SK-N-SH (cell line): ENCODE results near the gene GALNT1. TPM values are rescaled to one million over a fixed set of nuclear protein-coding genes. Genes with fewer than 3 reads are reported as not detected.

Experiments used
- CTCF ChIA-PET: fragments of 300-600, 350-600 bp; formaldehyde crosslinking; extraction: SDS; loops from one replicate; lab custom pipeline; 2021; lab: Yijun Ruan, JAX
- POLR2A ChIA-PET: fragments of 350-600 bp; sonication (Branson Sonifier 250); formaldehyde crosslinking; extraction: SDS; loops from one replicate; lab custom pipeline; 2020; ENCODE audit warnings: antibody characterized with exemption, inconsistent platforms; lab: Yijun Ruan, JAX
- DNase-seq: peaks from one replicate; pipeline ENCODE4 v3.0.0; 2012
- H2AFZ ChIP-seq: fragments of 200-600 bp; sonication (generic); 2 replicates; pipeline ENCODE4 v1.8.1; 2016; ENCODE audit warnings: antibody characterized with exemption, mild to moderate bottlenecking, low read depth
- H3F3A ChIP-seq: fragments of 200-600 bp; sonication (generic); replicated peaks from 2 replicates; pipeline ENCODE3; 2016; ENCODE audit warnings: antibody characterized with exemption, mild to moderate bottlenecking; ENCODE audit not compliant: insufficient read depth
- H3K27ac ChIP-seq, 2 experiments: fragments of 200-500 bp in 1 of 2; fragments of 200-600 bp in 1 of 2; sonication (Bioruptor generic) in 1 of 2; sonication (generic), shearing (Covaris generic) in 1 of 2; 2 replicates each; pipeline versions ENCODE4 v1.5.1 to v1.6.1; 2014 to 2016; ENCODE audit warnings: low read depth in 2 of 2, inconsistent platforms in 1 of 2, low read length in 1 of 2, mild to moderate bottlenecking in 1 of 2, mixed read lengths in 1 of 2
- H3K27me3 ChIP-seq: fragments of 200-600 bp; sonication (generic), shearing (Covaris generic); 2 replicates; pipeline ENCODE4 v1.6.1; 2016; ENCODE audit warnings: mixed run types; ENCODE audit not compliant: insufficient read depth
- H3K36me3 ChIP-seq, 2 experiments: fragments of 200-500 bp in 1 of 2; fragments of 200-600 bp in 1 of 2; sonication (Bioruptor generic) in 1 of 2; sonication (generic) in 1 of 2; replicated peaks in 1 of 2; 2 replicates each; pipeline versions ENCODE3 to v1.5.1; 2014 to 2016; ENCODE audit warnings: low read length in 1 of 2, mild to moderate bottlenecking in 1 of 2; ENCODE audit not compliant: insufficient read depth in 2 of 2, control insufficient read depth in 1 of 2
- H3K4me1 ChIP-seq, 2 experiments: fragments of 200-500 bp in 1 of 2; fragments of 200-600 bp in 1 of 2; sonication (Bioruptor generic) in 1 of 2; sonication (generic), shearing (Covaris generic) in 1 of 2; 2 replicates each; pipeline versions ENCODE4 v1.5.1 to v1.6.1; 2014 to 2016; ENCODE audit warnings: low read depth in 1 of 2, low read length in 1 of 2, mixed run types in 1 of 2; ENCODE audit not compliant: insufficient read depth in 2 of 2, control insufficient read depth in 1 of 2
- H3K4me2 ChIP-seq: fragments of 200-600 bp; sonication (generic), shearing (Covaris generic); 2 replicates; pipeline ENCODE4 v1.6.1; 2017; ENCODE audit warnings: mixed run types
- H3K4me3 ChIP-seq, 2 experiments: fragments of 200-500 bp in 1 of 2; fragments of 200-600 bp in 1 of 2; sonication (Bioruptor generic) in 1 of 2; sonication (generic), shearing (Covaris generic) in 1 of 2; 2 replicates each; pipeline versions ENCODE4 v1.5.1 to v1.8.1; 2014 to 2016; ENCODE audit warnings: low read depth in 2 of 2, inconsistent platforms in 1 of 2, low read length in 1 of 2, mild to moderate bottlenecking in 1 of 2, mixed read lengths in 1 of 2, moderate library complexity in 1 of 2
- H3K79me2 ChIP-seq: fragments of 200-600 bp; sonication (generic); 2 replicates; pipeline ENCODE4 v1.8.1; 2017; ENCODE audit warnings: mild to moderate bottlenecking; ENCODE audit not compliant: insufficient read depth
- H3K9ac ChIP-seq: fragments of 200-600 bp; sonication (generic); 2 replicates; pipeline ENCODE4 v1.6.1; 2017; ENCODE audit warnings: mixed run types
- H3K9me2 ChIP-seq: fragments of 200-600 bp; sonication (generic); 2 replicates; pipeline ENCODE4 v1.6.1; 2017; ENCODE audit warnings: mixed run types
- H3K9me3 ChIP-seq: fragments of 200-600 bp; sonication (generic); 2 replicates; pipeline ENCODE4 v1.6.1; 2017; ENCODE audit warnings: mixed run types, mild to moderate bottlenecking, moderate library complexity
- H4K20me1 ChIP-seq: fragments of 200-600 bp; sonication (generic); 2 replicates; pipeline ENCODE4 v1.6.1; 2017; ENCODE audit warnings: mild to moderate bottlenecking, mixed run types; ENCODE audit not compliant: insufficient read depth
- CHD2 ChIP-seq: fragments of 150-350 bp; IDR thresholded peaks from 2 replicates; pipeline ENCODE4 v1.6.1; 2018; ENCODE audit warnings: low read length; ENCODE audit not compliant: partially characterized antibody
- ELF1 ChIP-seq: IDR thresholded peaks from 2 replicates; pipeline ENCODE4 v1.4.0; 2012
- EP300 ChIP-seq, 2 experiments: IDR thresholded peaks; 2 replicates each; pipeline versions ENCODE4 v1.4.0 to v1.6.1; 2012; ENCODE audit warnings: borderline replicate concordance in 1 of 2, low read depth in 1 of 2, low read length in 1 of 2
- FOSL2 ChIP-seq: IDR thresholded peaks from 2 replicates; pipeline ENCODE4 v1.4.0; 2012; ENCODE audit warnings: low read depth, mild to moderate bottlenecking, moderate library complexity, borderline replicate concordance
- GABPA ChIP-seq: IDR thresholded peaks from 2 replicates; pipeline ENCODE4 v1.4.0; 2012; ENCODE audit warnings: low read depth, mild to moderate bottlenecking
- GATA2 ChIP-seq: sonication (generic); formaldehyde crosslinking; IDR thresholded peaks from 2 replicates; pipeline ENCODE4 v1.5.0; 2020; ENCODE audit warnings: mild to moderate bottlenecking, missing genetic modification reagents
- IRF3 ChIP-seq: fragments of 150-350 bp; IDR thresholded peaks from 2 replicates; pipeline ENCODE4 v1.6.1; 2016; ENCODE audit warnings: mild to moderate bottlenecking, low read depth, low read length
- JUND ChIP-seq: IDR thresholded peaks from 2 replicates; pipeline ENCODE4 v1.4.0; 2012
- MEF2A ChIP-seq: IDR thresholded peaks from 2 replicates; pipeline ENCODE4 v1.4.0; 2012; ENCODE audit warnings: low read depth, borderline replicate concordance
- MXI1 ChIP-seq: IDR thresholded peaks from 2 replicates; pipeline ENCODE4 v1.6.1; 2012; ENCODE audit warnings: mild to moderate bottlenecking, low read depth, low read length, improper control_type of control experiment
- NFIC ChIP-seq: IDR thresholded peaks from 2 replicates; pipeline ENCODE4 v1.4.0; 2012; ENCODE audit warnings: borderline replicate concordance
- NRF1 ChIP-seq: IDR thresholded peaks from 2 replicates; pipeline ENCODE4 v1.6.1; 2012; ENCODE audit warnings: low read depth, mild to moderate bottlenecking, low read length
- POLR2AphosphoS5 ChIP-seq: IDR thresholded peaks from 2 replicates; pipeline ENCODE4 v1.6.1; 2012; ENCODE audit warnings: low read depth, low read length
- REST ChIP-seq: IDR thresholded peaks from 2 replicates; pipeline ENCODE4 v1.6.1; 2012; ENCODE audit warnings: mild to moderate bottlenecking, low read depth, low read length, moderate library complexity
- RXRA ChIP-seq: IDR thresholded peaks from 2 replicates; pipeline ENCODE4 v1.4.0; 2012; ENCODE audit warnings: low read depth, mild to moderate bottlenecking, borderline replicate concordance
- SIN3A ChIP-seq: IDR thresholded peaks from 2 replicates; pipeline ENCODE4 v1.6.1; 2012; ENCODE audit warnings: low read depth, mild to moderate bottlenecking, low read length, moderate library complexity, borderline replicate concordance
- SMC3 ChIP-seq: IDR thresholded peaks from 2 replicates; pipeline ENCODE4 v1.6.1; 2012; ENCODE audit warnings: low read depth, low read length, improper control_type of control experiment
- TAF1 ChIP-seq: IDR thresholded peaks from 2 replicates; pipeline ENCODE4 v1.6.1; 2012; ENCODE audit warnings: low read depth, mild to moderate bottlenecking, low read length, moderate library complexity, borderline replicate concordance
- TEAD4 ChIP-seq: IDR thresholded peaks from 2 replicates; pipeline ENCODE4 v1.4.0; 2012; ENCODE audit warnings: mild to moderate bottlenecking, borderline replicate concordance; ENCODE audit not compliant: insufficient read depth
- USF2 ChIP-seq: fragments of 150-350 bp; IDR thresholded peaks from 2 replicates; pipeline ENCODE4 v1.6.1; 2017; ENCODE audit warnings: antibody characterized with exemption, low read length, low read depth, borderline replicate concordance
- YY1 ChIP-seq: IDR thresholded peaks from 2 replicates; pipeline ENCODE4 v1.4.0; 2012; ENCODE audit warnings: low read depth, mild to moderate bottlenecking
- ZBTB33 ChIP-seq: IDR thresholded peaks from 2 replicates; pipeline ENCODE4 v1.4.0; 2012; ENCODE audit warnings: low read depth, borderline replicate concordance
- WGBS: methylation state at CpG from one replicate; pipeline ENCODE4 v1.1.6; 2017; ENCODE audit warnings: low lambda C conversion rate; 5-methylcytosine and 5-hydroxymethylcytosine counted together
- polyA plus RNA-seq, 3 experiments: library from polyadenylated mRNA; depleted of rRNA; stranded (reverse); fragments of >200 nt; gene quantifications; 2 replicates each; pipeline ENCODE4 v1.2.3, GENCODE V29; 2012

Gene GALNT1
- polyA plus RNA-seq, 1 of the 3 experiments (the other 2 are of a cell fraction) = 15.7 TPM

GRCh38 chr18:35711227-35711626 lies 129.7 kb downstream of the GALNT1 start:
- no peaks in the 10 kb centered on the region for H3F3A ChIP-seq
- H4K20me1 ChIP-seq = no peaks in the 10 kb centered on the region
- no peak overlapping the region for H2AFZ ChIP-seq
- 98% methylated on average over 2 of the region's 2 CpGs for WGBS
- no peak overlapping the region for H3K27ac ChIP-seq
- no peak overlapping the region for H3K4me2 ChIP-seq
- no peaks in the 10 kb centered on the region for H3K9me3 ChIP-seq
- peaks cover 15 to 31% of the 10 kb centered on the region in 2 experiments for H3K36me3 ChIP-seq
- DNase-seq = no peak
- ChIA-PET POLR2A (no interaction called here), CTCF (no interaction called here)
- no peaks in the 10 kb centered on the region; a peak in 1 of 4 replicates for H3K4me1 ChIP-seq
- H3K79me2 ChIP-seq = no peaks in the 10 kb centered on the region
- H3K4me3 ChIP-seq = no peak overlapping the region
- no peaks in the 10 kb centered on the region for H3K9me2 ChIP-seq
- H3K9ac ChIP-seq = no peak overlapping the region
- TF ChIP-seq NFIC = no peak
- no peak for TF ChIP-seq REST
- TF ChIP-seq TAF1 = no peak
- no peak for TF ChIP-seq TEAD4
- no peak for TF ChIP-seq YY1
- TF ChIP-seq GABPA = no peak
- no peak for TF ChIP-seq FOSL2
- TF ChIP-seq MXI1 = no peak
- no peak for TF ChIP-seq MEF2A
- no peak for TF ChIP-seq POLR2AphosphoS5
- no peak for TF ChIP-seq RXRA
- TF ChIP-seq CHD2 = no peak
- no peak for TF ChIP-seq EP300 (IDR thresholded peaks at IDR 0.05; ENCODE audit: borderline replicate concordance in 1 of 2, low read depth in 1 of 2, low read length in 1 of 2)
- TF ChIP-seq SIN3A = no peak
- TF ChIP-seq, all 33 proteins: peak for 0
- no peaks in the 10 kb centered on the region for H3K27me3 ChIP-seq

- no peaks in the 10 kb centered on the region for H3K79me2 ChIP-seq
- DNase-seq = no peak
- H3K27ac ChIP-seq = no peak overlapping the region
- no peak overlapping the region for H3K4me2 ChIP-seq
- CTCF ChIA-PET = interaction anchor here (0.8 kb wide), 1 partner anchor 327 kb away, joined by 3 read pairs; no protein-coding TSS in a partner anchor
- TF ChIP-seq MEF2A (no peak), ZBTB33 (no peak), SMC3 (no peak), NRF1 (no peak), IRF3 (no peak), ELF1 (no peak), GABPA (no peak), RXRA (no peak), JUND (no peak), TEAD4 (no peak), USF2 (no peak), GATA2 (CRISPR knock-in tag) (no peak)
- TF ChIP-seq, all 33 proteins: peak for 0
- H3F3A ChIP-seq = no peaks in the 10 kb centered on the region
- H3K9ac ChIP-seq = no peak overlapping the region
- 64% methylated on average over 2 of the region's 2 CpGs for WGBS
- H3K4me3 ChIP-seq = no peak overlapping the region
- H3K27me3 ChIP-seq = no peaks in the 10 kb centered on the region
- no peaks in the 10 kb centered on the region for H4K20me1 ChIP-seq
- H3K9me3 ChIP-seq = no peaks in the 10 kb centered on the region
- no peaks in the 10 kb centered on the region for H3K9me2 ChIP-seq
- H3K36me3 ChIP-seq = peaks cover 15 to 31% of the 10 kb centered on the region in 2 experiments
- POLR2A ChIA-PET = no interaction called here
- H2AFZ ChIP-seq = no peak overlapping the region
- no peaks in the 10 kb centered on the region; a peak in 1 of 4 replicates for H3K4me1 ChIP-seq
Observed at GRCh38 chr18:35713545-35713944, 132.0 kb downstream of the GALNT1 start.
